ENCODE results near the gene MATN1. TPM values are rescaled to one million over a fixed set of nuclear protein-coding genes. Genes with fewer than 3 reads are reported as not detected.
A peak's percentile ranks its signal among the peaks of the same experiment; 100 is the strongest.

The MATN1 gene
- total RNA-seq, 8 experiments from 2014 or later, result 0.22 to 2.9 (median 1.0) TPM

- Histone ChIP-seq H3K4me3 (no peak overlapping the region), H3K4me1 (replicated peaks in 1 of 2) (peaks cover 13 to 22% of the 10 kb centered on the region in 2 donors), H3K27ac (no peak overlapping the region)
- in situ Hi-C loops (cut with MboI; ENCODE audit: low pct_unique_long_range_greater_than_20kb in 2 of 9, low sequenced_read_pairs in 9 of 9, unreplicated experiment in 9 of 9), result loop anchor here in 7 of 9 experiments (10.0 to 25.0 kb wide), 4 partner anchors 50 to 1838 kb away; partner anchors contain the start of genes MECR (in 5 of the 7) and PTPRU (in 5 of the 7)
- WGBS, 10 experiments, result 61 to 100% (median 81%) methylated on average over 1 to 5 of the region's 5 CpGs; no CpG with 5 or more reads in 3 of the 10 experiments
- no peak for ATAC-seq (replicated peaks in 6 of 8)
These were observed 1.5 kb upstream of the MATN1 start for GRCh38 chr1:30724655-30725421.

DNA sequence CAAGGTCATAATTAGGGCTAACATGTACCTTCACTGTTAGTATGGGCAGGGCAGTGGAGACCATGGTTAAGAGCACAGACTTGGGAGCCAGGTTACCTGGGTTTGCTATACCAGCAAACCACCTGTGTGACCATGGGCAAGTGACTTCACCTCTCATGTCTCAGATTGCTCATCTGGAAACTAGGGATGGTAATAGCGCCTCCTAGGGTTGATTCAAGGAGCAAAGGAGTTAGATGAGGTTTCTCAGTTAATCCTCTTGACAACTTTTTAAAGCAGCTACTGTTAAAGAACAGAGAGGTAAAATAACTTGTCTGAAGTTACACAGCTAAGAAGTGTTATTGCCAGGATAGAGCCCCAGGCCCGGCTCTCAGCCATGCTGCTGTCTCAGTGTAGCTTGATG is 790 bp upstream of the MATN1 start:
- WGBS, 10 experiments, result 92 to 100% (median 100%) methylated on average over 1 to 2 of the region's 2 CpGs; no CpG with 5 or more reads in 6 of the 10 experiments
- Histone ChIP-seq H3K27ac (no peak overlapping the region), H3K4me1 (replicated peaks in 1 of 2) (peaks cover 17 to 27% of the 10 kb centered on the region in 2 donors), H3K4me3 (no peak overlapping the region)
- no peak for ATAC-seq (replicated peaks in 6 of 8)
- in situ Hi-C loops (cut with MboI; ENCODE audit: low pct_unique_long_range_greater_than_20kb in 2 of 9, low sequenced_read_pairs in 9 of 9, unreplicated experiment in 9 of 9), result loop anchor here in 7 of 9 experiments (10.0 to 25.0 kb wide), 4 partner anchors 51 to 1837 kb away; partner anchors contain the start of genes MECR (in 5 of the 7) and PTPRU (in 5 of the 7)

DNA sequence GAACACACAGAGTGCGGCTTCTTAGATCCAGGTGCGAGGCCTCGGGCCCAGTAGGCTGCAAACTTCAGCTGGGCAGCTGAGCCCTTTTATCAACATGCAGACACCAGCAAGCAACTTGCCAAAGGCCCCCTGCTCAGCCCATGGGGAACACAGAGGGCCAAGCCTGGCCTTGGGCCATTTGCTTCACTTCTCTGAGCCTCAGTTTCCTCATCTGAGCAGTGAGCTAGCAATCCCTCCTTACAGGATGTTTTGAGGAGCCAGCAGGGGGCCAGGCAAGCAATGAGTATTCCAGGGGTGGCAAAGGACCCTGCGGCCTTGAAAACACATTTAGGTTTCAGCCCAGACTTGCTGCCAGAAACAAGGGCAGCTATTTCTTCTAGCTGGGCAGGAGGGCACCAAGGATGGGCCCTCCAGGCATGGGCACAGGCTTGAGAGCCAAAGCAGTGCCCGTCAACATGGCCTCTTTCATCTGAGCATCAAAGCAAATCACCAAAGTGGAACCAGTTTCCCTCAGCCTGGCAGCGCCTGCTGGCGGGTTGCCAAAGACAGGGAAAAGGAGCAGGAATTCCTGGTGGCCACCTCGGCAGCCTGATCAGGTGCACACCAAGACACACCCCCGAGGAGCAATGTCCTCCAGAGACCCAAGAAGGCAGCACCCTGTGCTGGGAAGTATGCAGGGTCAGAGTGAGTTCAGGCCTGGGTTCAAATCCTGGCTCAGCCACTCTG is 1.4 kb downstream of the MATN1 start:
- in situ Hi-C loops (cut with MboI; ENCODE audit: low pct_unique_long_range_greater_than_20kb in 2 of 9, low sequenced_read_pairs in 9 of 9, unreplicated experiment in 9 of 9), result loop anchor here in 7 of 9 experiments (10.0 to 25.0 kb wide), 4 partner anchors 53 to 1835 kb away; partner anchors contain the start of genes MECR (in 5 of the 7) and PTPRU (in 5 of the 7)

GRCh38 chr1:30721341-30721793 is 2.0 kb downstream of the MATN1 start:
- no peak for ATAC-seq (replicated peaks in 6 of 8)
- H3K4me1 ChIP-seq (replicated peaks in 1 of 2), result peaks cover 14 to 15% of the 10 kb centered on the region in 2 donors
- WGBS, 10 experiments, result 87 to 95% (median 94%) methylated on average over 4 to 23 of the region's 27 CpGs; no CpG with 5 or more reads in 4 of the 10 experiments

More for the DNA sequence above, 1.4 kb downstream of the MATN1 start:
- Histone ChIP-seq H3K4me3 (no peak overlapping the region), H3K27ac (no peak overlapping the region), H3K4me1 (replicated peaks in 1 of 2) (peaks cover 15% of the 10 kb centered on the region in 2 donors)
- no peak for ATAC-seq (replicated peaks in 6 of 8)
- 49 to 100% (median 91%) methylated on average over 1 to 9 of the region's 9 CpGs; no CpG with 5 or more reads in 3 of the 10 experiments for WGBS, 10 experiments

DNA sequence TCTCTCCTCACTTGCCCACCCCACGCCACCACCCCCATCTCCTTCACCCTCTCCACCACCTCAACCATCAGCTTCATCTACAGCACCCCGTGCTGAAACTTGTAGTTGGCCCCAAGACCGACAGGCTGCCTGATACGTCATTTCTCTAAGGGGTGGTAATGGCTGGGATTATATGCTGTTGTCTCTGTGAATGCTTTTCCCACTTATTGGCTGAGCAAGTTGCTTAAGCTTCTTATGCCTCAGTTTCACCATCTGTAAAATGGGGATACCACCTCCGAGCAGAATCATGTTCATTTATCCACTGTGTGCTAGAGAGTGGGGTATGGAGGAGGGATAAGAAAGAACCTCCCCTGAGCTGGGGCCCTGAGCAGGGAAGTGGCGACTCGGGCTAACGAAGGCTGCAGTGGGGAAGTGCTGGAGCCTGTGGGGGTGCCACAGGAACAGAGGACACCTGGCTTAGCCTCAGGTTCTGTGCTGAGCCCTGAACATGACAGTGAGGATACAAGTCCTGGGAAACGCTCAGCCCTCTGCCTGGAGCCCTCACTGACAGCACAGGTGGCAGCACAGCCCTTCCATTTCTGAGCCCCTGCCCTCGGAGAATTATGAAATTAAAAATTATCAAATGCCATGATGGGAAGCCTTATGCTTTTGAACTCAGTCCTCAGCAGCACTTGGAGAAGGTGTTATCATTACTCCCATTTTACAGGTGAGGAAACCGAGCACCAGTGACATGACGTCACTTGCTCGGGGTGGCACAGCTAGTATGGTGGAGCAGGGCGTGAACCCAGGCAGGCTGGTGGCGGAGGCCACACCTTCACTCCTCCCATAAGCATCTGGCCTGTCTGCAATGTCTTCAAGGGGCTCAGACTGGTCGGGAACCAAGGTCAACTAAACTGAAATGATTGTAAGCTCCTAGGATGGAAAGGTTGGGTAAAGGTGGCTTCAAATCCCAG is 2.8 kb downstream of the MATN1 start:
- H3K4me3 ChIP-seq, result no peak overlapping the region
- 59 to 96% (median 90%) methylated on average over 2 to 10 of the region's 16 CpGs; no CpG with 5 or more reads in 1 of the 10 experiments for WGBS, 10 experiments
- ATAC-seq (replicated peaks in 6 of 8), result no peak
- in situ Hi-C loops (cut with MboI; ENCODE audit: low pct_unique_long_range_greater_than_20kb in 2 of 9, low sequenced_read_pairs in 9 of 9, unreplicated experiment in 9 of 9), result loop anchor here in 7 of 9 experiments (10.0 to 25.0 kb wide), 4 partner anchors 54 to 1833 kb away; partner anchors contain the start of genes MECR (in 5 of the 7) and PTPRU (in 5 of the 7)
- no peak overlapping the region for H3K27ac ChIP-seq
- peaks cover 6 to 8% of the 10 kb centered on the region in 2 donors for H3K4me1 ChIP-seq (replicated peaks in 1 of 2)

More at GRCh38 chr1:30721341-30721793, 2.0 kb downstream of the MATN1 start:
- no peak overlapping the region for H3K27ac ChIP-seq
- H3K4me3 ChIP-seq, result no peak overlapping the region
- in situ Hi-C loops (cut with MboI; ENCODE audit: low pct_unique_long_range_greater_than_20kb in 2 of 9, low sequenced_read_pairs in 9 of 9, unreplicated experiment in 9 of 9), result loop anchor here in 7 of 9 experiments (10.0 to 25.0 kb wide), 4 partner anchors 53 to 1834 kb away; partner anchors contain the start of genes MECR (in 5 of the 7) and PTPRU (in 5 of the 7)

- peaks cover 6 to 8% of the 10 kb centered on the region in 2 donors for H3K4me1 ChIP-seq (replicated peaks in 1 of 2)
- peak overlapping the region in 4 of 5 donors; percentile 28 to 41 (median 36) for H3K4me3 ChIP-seq
- peak in 2 of 8 experiments; percentile 0 to 1 for ATAC-seq (replicated peaks in 6 of 8)
- in situ Hi-C loops (cut with MboI; ENCODE audit: low pct_unique_long_range_greater_than_20kb in 2 of 9, low sequenced_read_pairs in 9 of 9, unreplicated experiment in 9 of 9), result loop anchor here in 7 of 9 experiments (10.0 to 25.0 kb wide), 4 partner anchors 55 to 1832 kb away; partner anchors contain the start of genes MECR (in 5 of the 7) and PTPRU (in 5 of the 7)
- H3K27ac ChIP-seq, result peak overlapping the region in 1 of 2 donors; percentile 98
- WGBS, 10 experiments, result 30 to 71% (median 53%) methylated on average over 2 to 13 of the region's 21 CpGs; no CpG with 5 or more reads in 3 of the 10 experiments
These were observed 3.7 kb downstream of the MATN1 start for GRCh38 chr1:30719406-30720270.

DNA sequence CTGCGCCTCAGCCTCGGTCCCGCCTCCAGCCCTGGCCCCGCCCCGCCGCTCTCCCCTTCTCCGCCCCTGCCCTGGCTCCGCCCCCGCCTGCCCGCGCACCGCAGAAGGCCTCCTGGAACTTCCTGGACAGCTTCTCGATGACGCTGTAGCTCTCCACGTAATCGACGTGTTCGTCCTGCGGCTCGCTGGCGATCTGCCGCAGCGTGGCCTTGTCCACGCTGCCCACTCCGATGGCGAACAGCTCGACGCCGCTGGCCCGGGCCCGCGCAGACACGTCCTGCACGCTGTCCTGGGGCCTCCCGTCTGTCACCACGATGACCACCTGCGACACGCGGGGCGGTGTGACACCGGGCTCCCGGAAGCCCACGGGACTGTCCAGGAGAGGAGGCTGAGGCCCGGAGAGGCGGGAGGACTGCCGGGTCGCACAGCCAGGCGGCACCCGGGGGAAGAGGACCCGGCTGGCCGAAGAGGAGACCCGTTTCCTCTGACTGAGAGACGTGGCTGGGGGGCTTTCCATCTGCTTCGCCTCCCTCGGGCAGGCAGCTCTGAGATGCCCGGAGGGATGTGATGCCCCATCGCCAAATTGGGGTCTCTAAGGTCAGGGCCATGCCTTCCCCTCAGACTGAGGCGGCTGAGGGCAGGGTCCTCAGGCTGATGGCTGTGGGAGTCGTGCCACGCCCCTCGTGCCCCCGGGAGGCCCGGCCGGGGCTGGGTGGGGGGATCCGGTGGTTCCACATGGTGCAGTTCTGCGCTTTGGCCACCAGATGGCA is 4.6 kb downstream of the MATN1 start:
- in situ Hi-C loops (cut with MboI; ENCODE audit: low pct_unique_long_range_greater_than_20kb in 2 of 9, low sequenced_read_pairs in 9 of 9, unreplicated experiment in 9 of 9), result loop anchor here in 6 of 9 experiments (25.0 kb wide), 2 partner anchors 1482 to 1832 kb away; partner anchors contain the start of genes MECR (in 5 of the 6) and PTPRU (in 5 of the 6)
- Histone ChIP-seq H3K4me1 (replicated peaks in 1 of 2) (peaks cover 6 to 8% of the 10 kb centered on the region in 2 donors), H3K4me3 (peak overlapping the region; percentile 28 to 41 (median 31)), H3K27ac (peak overlapping the region; percentile 96 to 98)
- WGBS, 10 experiments, result 0 to 8% (median 0%) methylated on average over 1 to 20 of the region's 66 CpGs; no CpG with 5 or more reads in 6 of the 10 experiments
- ATAC-seq (replicated peaks in 6 of 8), result peak; percentile 63 to 75 (median 66)

DNA sequence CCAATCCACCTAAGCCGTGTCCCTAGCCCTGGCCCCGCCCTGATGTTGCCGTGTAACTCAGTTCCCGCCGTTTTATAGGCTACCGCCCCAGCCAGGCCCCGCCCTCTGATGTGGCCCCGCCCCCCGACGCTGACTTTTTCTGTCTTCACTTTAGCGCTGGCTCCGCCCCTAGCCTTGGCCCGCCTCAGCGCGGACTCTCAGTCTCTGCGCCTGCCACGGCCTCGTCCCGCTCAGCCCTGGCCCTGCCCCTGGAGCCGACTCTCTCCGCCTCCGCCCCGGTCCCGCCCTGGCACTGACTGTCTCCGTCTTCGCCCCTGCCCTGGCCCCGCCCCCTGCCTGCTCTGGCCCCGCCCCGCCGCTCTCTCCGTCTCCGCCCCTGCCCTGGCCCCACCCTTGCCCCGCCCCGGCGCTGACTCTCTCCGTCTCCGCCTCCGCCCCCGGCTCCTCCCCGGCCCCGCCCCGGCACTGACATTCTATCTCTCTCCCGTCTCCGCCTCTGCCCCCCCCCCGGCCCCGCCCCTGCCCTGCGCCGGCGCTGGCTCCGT is 5.2 kb downstream of the MATN1 start:
- Histone ChIP-seq H3K4me3 (peak overlapping the region; percentile 20 to 34 (median 27)), H3K4me1 (replicated peaks in 1 of 2) (peaks cover 12 to 14% of the 10 kb centered on the region in 2 donors), H3K27ac (peak overlapping the region; percentile 19 to 72)
- in situ Hi-C loops (cut with MboI; ENCODE audit: low pct_unique_long_range_greater_than_20kb in 2 of 9, low sequenced_read_pairs in 9 of 9, unreplicated experiment in 9 of 9), result loop anchor here in 6 of 9 experiments (25.0 kb wide), 2 partner anchors 1481 to 1831 kb away; partner anchors contain the start of genes MECR (in 5 of the 6) and PTPRU (in 5 of the 6)
- ATAC-seq (replicated peaks in 6 of 8), result peak; percentile 77 to 91 (median 85)
- no CpG with 5 or more reads among the region's 50 CpGs for WGBS, 10 experiments

- WGBS, 10 experiments, result 87 to 98% (median 97%) methylated on average over 3 to 7 of the region's 8 CpGs; no CpG with 5 or more reads in 5 of the 10 experiments
- H3K27ac ChIP-seq, result no peak overlapping the region
- in situ Hi-C loops (cut with MboI; ENCODE audit: low pct_unique_long_range_greater_than_20kb in 2 of 9, low sequenced_read_pairs in 9 of 9, unreplicated experiment in 9 of 9), result loop anchor here in 6 of 9 experiments (25.0 kb wide), 2 partner anchors 1479 to 1829 kb away; partner anchors contain the start of genes MECR (in 5 of the 6) and PTPRU (in 5 of the 6)
These were observed 6.7 kb downstream of the MATN1 start for GRCh38 chr1:30716646-30717045.

GRCh38 chr1:30715886-30716285 is 7.5 kb downstream of the MATN1 start:
- in situ Hi-C loops (cut with MboI; ENCODE audit: low pct_unique_long_range_greater_than_20kb in 2 of 9, low sequenced_read_pairs in 9 of 9, unreplicated experiment in 9 of 9), result loop anchor here in 6 of 9 experiments (25.0 kb wide), 2 partner anchors 1479 to 1829 kb away; partner anchors contain the start of genes MECR (in 5 of the 6) and PTPRU (in 5 of the 6)
- WGBS, 10 experiments, result 66 to 95% (median 90%) methylated on average over 2 to 10 of the region's 11 CpGs; no CpG with 5 or more reads in 3 of the 10 experiments
- no peak for ATAC-seq (replicated peaks in 6 of 8)
- no peak overlapping the region for H3K27ac ChIP-seq
- peaks cover 15 to 18% of the 10 kb centered on the region in 2 donors for H3K4me1 ChIP-seq (replicated peaks in 1 of 2)
- no peak overlapping the region for H3K4me3 ChIP-seq

More at GRCh38 chr1:30716646-30717045, 6.7 kb downstream of the MATN1 start:
- Histone ChIP-seq H3K4me1 (replicated peaks in 1 of 2) (peaks cover 15 to 18% of the 10 kb centered on the region in 2 donors), H3K4me3 (no peak overlapping the region)
- ATAC-seq (replicated peaks in 6 of 8), result no peak
